Measurements from ENCODE around the gene PRELID2. TPM values are rescaled to one million over a fixed set of nuclear protein-coding genes. Genes with fewer than 3 reads are reported as not detected.

PRELID2 gene
- total RNA-seq, 1 donor from 2014 or later: 9.2 TPM

DNA sequence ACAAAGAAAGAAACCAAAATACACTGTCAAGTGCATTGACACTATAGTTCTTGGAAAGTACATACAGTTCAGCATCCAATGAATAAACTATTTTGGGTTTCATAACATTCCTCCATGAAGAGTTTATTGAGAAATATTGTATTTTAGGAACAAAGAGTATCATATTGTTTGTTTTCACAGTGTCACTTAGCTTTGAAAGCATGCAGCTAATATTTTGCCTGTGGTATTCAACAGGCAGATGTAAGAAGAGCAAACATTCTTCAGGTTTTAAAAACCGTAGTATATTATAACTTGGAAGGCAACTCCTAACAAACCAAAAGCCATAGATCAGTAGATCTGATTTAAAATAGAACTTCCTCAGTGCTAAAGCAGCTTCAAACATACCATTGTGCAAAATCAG, 4.5 kb downstream of the PRELID2 start:
- Histone ChIP-seq H3K4me1 (ENCODE audit: insufficient read depth, low read length) (peaks cover 4% of the 10 kb centered on the region), H3K4me2 (ENCODE audit: low read length) (peak overlapping the region; percentile 6), H3K79me2 (ENCODE audit: insufficient read depth, low read length) (peaks cover 7% of the 10 kb centered on the region), H3K27me3 (ENCODE audit: insufficient read depth, low read length) (no peaks in the 10 kb centered on the region), H3K27ac (ENCODE audit: low read depth, low read length) (no peak overlapping the region), H2AFZ (ENCODE audit: low read depth, low read length) (no peak overlapping the region), H3K36me3 (ENCODE audit: insufficient read depth, low read length) (no peaks in the 10 kb centered on the region), H4K20me1 (ENCODE audit: insufficient read depth, low read length) (no peaks in the 10 kb centered on the region), H3K9ac (ENCODE audit: low read length) (no peak overlapping the region), H3K4me3 (ENCODE audit: insufficient read depth, low read depth, low read length) (no peak overlapping the region), H3K9me3 (ENCODE audit: insufficient read depth, low read depth, low read length) (no peaks in the 10 kb centered on the region)
- no peak for TF ChIP-seq EZH2 (IDR thresholded peaks at IDR 0.05; ENCODE audit: insufficient read depth, low read length)
- TF ChIP-seq CTCF (IDR thresholded peaks at IDR 0.05; ENCODE audit: insufficient read depth, low read depth, low read length): no peak
- Mint-ChIP-seq H3K9me3 (ENCODE audit: unreplicated experiment) (no peaks in the 10 kb centered on the region), H3K27me3 (ENCODE audit: low read depth, unreplicated experiment) (no peaks in the 10 kb centered on the region), H3K27ac (ENCODE audit: unreplicated experiment) (no peak overlapping the region), H3K4me1 (ENCODE audit: low read depth, unreplicated experiment) (peaks cover 2% of the 10 kb centered on the region), H3K4me3 (ENCODE audit: unreplicated experiment) (no peak overlapping the region), H3K36me3 (ENCODE audit: low read depth, unreplicated experiment) (no peaks in the 10 kb centered on the region)
- DNase-seq (ENCODE audit: low read depth) (peak; percentile 45), FAIRE-seq (no peak)

DNA sequence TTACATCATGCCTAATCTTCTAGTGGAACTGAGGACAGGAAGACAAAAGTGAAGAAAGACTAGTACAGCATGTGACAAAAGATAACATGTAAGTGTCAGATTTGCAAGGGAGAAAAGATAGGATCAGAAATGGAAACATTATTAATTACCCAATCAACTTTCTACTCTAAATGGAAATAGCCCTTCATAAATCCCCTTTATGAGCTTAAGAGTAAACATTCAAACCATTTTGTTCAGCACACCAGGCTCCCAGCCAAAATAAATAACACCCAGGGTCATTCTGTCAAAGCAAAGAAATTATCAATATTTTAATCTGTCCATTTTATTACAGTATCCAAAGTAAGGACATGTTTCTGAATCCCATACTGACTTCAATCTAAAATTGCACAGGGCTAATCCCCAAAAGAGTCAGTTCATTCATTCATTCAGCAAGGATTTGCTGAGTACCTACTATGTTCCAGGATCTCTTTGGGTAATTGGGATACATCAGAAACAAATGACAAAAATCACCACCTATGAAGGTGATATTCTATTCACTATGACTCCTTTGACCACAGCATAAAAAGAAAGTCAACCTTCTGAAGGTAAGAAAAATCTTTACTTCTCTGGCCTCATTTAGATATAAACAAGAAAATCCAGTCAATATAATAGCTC, 5.3 kb downstream of the PRELID2 start:
- Histone ChIP-seq H3K79me2 (ENCODE audit: insufficient read depth, low read length) (peaks cover 9% of the 10 kb centered on the region), H3K9ac (ENCODE audit: low read length) (no peak overlapping the region), H3K36me3 (ENCODE audit: insufficient read depth, low read length) (no peaks in the 10 kb centered on the region), H4K20me1 (ENCODE audit: insufficient read depth, low read length) (no peaks in the 10 kb centered on the region), H3K4me1 (ENCODE audit: insufficient read depth, low read length) (peaks cover 3% of the 10 kb centered on the region), H2AFZ (ENCODE audit: low read depth, low read length) (no peak overlapping the region), H3K9me3 (ENCODE audit: insufficient read depth, low read depth, low read length) (no peaks in the 10 kb centered on the region), H3K4me3 (ENCODE audit: insufficient read depth, low read depth, low read length) (no peak overlapping the region), H3K4me2 (ENCODE audit: low read length) (no peak overlapping the region), H3K27ac (ENCODE audit: low read depth, low read length) (no peak overlapping the region), H3K27me3 (ENCODE audit: insufficient read depth, low read length) (no peaks in the 10 kb centered on the region)
- TF ChIP-seq CTCF (IDR thresholded peaks at IDR 0.05; ENCODE audit: insufficient read depth, low read depth, low read length): no peak
- no peak for TF ChIP-seq EZH2 (IDR thresholded peaks at IDR 0.05; ENCODE audit: insufficient read depth, low read length)
- no peaks in the 10 kb centered on the region for H3K36me3 Mint-ChIP-seq (ENCODE audit: low read depth, unreplicated experiment)
- H3K27ac Mint-ChIP-seq (ENCODE audit: unreplicated experiment): no peak overlapping the region
- FAIRE-seq (no peak), DNase-seq (ENCODE audit: low read depth) (no peak)
- no peaks in the 10 kb centered on the region for H3K9me3 Mint-ChIP-seq (ENCODE audit: unreplicated experiment)
- no peak overlapping the region for H3K4me3 Mint-ChIP-seq (ENCODE audit: unreplicated experiment)
- H3K27me3 Mint-ChIP-seq (ENCODE audit: low read depth, unreplicated experiment): no peaks in the 10 kb centered on the region
- H3K4me1 Mint-ChIP-seq (ENCODE audit: low read depth, unreplicated experiment): peaks cover 2% of the 10 kb centered on the region

DNA sequence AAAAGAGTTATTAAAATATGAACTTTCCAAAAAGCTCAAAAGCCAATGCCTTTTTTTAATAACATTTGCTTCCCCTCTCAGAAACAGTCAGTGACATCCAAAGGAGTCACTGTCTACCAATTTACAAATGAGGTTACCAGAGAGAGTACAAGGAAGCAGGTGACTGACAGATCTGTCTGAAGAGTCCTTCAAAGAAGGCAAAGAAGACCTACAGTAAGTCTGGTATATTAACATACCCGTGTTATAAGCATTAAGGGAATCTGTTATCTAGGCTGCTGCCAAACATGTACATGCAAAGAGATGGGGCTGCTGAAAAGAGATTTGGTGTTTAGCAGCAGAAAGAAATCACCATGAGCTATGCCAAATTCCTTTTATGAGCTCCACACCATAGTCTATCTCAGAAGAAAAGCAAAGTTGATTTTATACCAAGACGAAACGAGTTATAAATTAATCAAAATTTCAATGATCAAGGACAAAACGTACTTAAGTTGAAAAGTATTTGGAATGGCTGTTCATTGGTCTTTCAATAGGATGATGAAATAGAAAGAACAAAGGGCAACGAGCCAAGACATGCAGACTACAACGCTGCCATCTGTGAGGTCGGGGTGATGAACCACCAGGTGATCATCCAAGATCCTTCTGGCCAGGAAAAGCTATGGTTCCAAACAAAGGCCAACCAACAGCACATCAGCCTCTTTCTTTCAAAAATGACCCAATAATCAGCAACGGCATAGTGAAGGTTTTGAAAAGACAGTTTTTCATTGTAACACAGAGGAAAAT, 8.1 kb downstream of the PRELID2 start:
- H3K79me2 ChIP-seq (ENCODE audit: insufficient read depth, low read length): peaks cover 2% of the 10 kb centered on the region
- no peaks in the 10 kb centered on the region for H4K20me1 ChIP-seq (ENCODE audit: insufficient read depth, low read length)
- no peak for TF ChIP-seq EZH2 (IDR thresholded peaks at IDR 0.05; ENCODE audit: insufficient read depth, low read length)
- TF ChIP-seq CTCF (IDR thresholded peaks at IDR 0.05; ENCODE audit: insufficient read depth, low read depth, low read length): no peak
- Mint-ChIP-seq H3K9me3 (ENCODE audit: unreplicated experiment) (no peaks in the 10 kb centered on the region), H3K27ac (ENCODE audit: unreplicated experiment) (no peak overlapping the region), H3K4me1 (ENCODE audit: low read depth, unreplicated experiment) (peaks cover 2% of the 10 kb centered on the region), H3K36me3 (ENCODE audit: low read depth, unreplicated experiment) (no peaks in the 10 kb centered on the region), H3K4me3 (ENCODE audit: unreplicated experiment) (no peak overlapping the region), H3K27me3 (ENCODE audit: low read depth, unreplicated experiment) (no peaks in the 10 kb centered on the region)
- no peak overlapping the region for H3K9ac ChIP-seq (ENCODE audit: low read length)
- no peak overlapping the region for H3K4me3 ChIP-seq (ENCODE audit: insufficient read depth, low read depth, low read length)
- no peaks in the 10 kb centered on the region for H3K36me3 ChIP-seq (ENCODE audit: insufficient read depth, low read length)
- no peak overlapping the region for H2AFZ ChIP-seq (ENCODE audit: low read depth, low read length)
- peaks cover 3% of the 10 kb centered on the region for H3K4me1 ChIP-seq (ENCODE audit: insufficient read depth, low read length)
- DNase-seq (ENCODE audit: low read depth): no peak
- no peak overlapping the region for H3K27ac ChIP-seq (ENCODE audit: low read depth, low read length)
- FAIRE-seq: no peak
- no peaks in the 10 kb centered on the region for H3K9me3 ChIP-seq (ENCODE audit: insufficient read depth, low read depth, low read length)
- no peaks in the 10 kb centered on the region for H3K27me3 ChIP-seq (ENCODE audit: insufficient read depth, low read length)
- H3K4me2 ChIP-seq (ENCODE audit: low read length): no peak overlapping the region

All from astrocyte (in vitro differentiated cells and primary cell).